Fibroblast of the aortic adventitia (primary cell): ENCODE data around the gene HOXA5. TPM values are rescaled to one million over a fixed set of nuclear protein-coding genes. Genes with fewer than 3 reads are reported as not detected.

Experiments
- DNase-seq: peaks from one replicate; pipeline ENCODE4 v3.0.0-alpha.2; 2010; ENCODE audit warnings: low read depth
- H3K4me3 ChIP-seq: 2 replicates; pipeline ENCODE4 v1.5.1; 2011; ENCODE audit warnings: low read depth, mild to moderate bottlenecking, control low read depth, low read length, moderate library complexity
- small RNA-seq: library from RNA; depleted of rRNA; stranded (forward); fragments of <200 nt; gene quantifications from one replicate; pipeline ENCODE3, GENCODE V24; 2012
- total RNA-seq: library from RNA; depleted of rRNA; stranded (reverse); fragments of >200 nt; gene quantifications from 2 replicates; pipeline ENCODE4 v1.2.3, GENCODE V29; 2012; ENCODE audit warnings: low replicate concordance
- TF ChIP-seq, protein P1 (sequence below): IDR thresholded peaks from 2 replicates; pipeline ENCODE4 v1.5.1; 2011; ENCODE audit warnings: mild to moderate bottlenecking, low read length, control low read depth, inconsistent platforms; ENCODE audit not compliant: insufficient read depth

HOXA5 gene
- total RNA-seq, 1 donor = 0.72 TPM

DNA sequence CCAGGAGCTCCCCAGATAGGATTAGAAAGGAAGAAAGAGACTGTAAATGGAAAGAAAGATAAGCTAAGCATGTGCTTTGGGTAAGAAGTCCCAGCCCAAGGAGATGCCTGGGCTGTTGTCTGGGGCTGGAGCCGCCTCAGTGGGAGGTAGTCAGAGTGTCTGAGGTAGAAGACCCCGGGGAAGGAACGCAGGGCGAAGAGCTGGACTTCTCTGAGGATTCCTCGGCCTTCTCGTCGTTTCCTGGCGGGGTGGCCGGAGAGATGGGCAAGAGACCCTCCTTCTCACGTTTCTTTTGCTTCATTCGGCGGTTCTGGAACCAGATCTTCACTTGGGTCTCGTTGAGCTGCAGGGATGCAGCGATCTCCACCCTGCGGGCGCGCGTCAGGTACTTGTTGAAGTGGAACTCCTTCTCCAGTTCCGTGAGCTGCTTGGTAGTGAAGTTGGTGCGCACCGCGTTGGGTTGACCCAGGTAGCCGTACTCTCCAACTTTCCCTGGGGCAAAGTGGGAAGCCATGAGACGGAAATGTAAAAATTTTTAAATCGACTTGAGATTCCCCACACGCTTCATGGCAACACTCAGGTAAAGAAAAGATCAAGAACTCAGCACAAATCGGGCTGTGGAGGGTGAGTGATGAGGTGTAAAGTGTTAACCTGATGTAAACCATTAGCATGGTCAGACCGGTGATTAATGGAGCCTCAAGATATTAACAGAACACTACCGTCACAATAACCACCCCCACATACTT lies 49.0 kb downstream of the HOXA5 start:
- H3K4me3 ChIP-seq = no peak overlapping the region
- TF ChIP-seq, protein P1, sequence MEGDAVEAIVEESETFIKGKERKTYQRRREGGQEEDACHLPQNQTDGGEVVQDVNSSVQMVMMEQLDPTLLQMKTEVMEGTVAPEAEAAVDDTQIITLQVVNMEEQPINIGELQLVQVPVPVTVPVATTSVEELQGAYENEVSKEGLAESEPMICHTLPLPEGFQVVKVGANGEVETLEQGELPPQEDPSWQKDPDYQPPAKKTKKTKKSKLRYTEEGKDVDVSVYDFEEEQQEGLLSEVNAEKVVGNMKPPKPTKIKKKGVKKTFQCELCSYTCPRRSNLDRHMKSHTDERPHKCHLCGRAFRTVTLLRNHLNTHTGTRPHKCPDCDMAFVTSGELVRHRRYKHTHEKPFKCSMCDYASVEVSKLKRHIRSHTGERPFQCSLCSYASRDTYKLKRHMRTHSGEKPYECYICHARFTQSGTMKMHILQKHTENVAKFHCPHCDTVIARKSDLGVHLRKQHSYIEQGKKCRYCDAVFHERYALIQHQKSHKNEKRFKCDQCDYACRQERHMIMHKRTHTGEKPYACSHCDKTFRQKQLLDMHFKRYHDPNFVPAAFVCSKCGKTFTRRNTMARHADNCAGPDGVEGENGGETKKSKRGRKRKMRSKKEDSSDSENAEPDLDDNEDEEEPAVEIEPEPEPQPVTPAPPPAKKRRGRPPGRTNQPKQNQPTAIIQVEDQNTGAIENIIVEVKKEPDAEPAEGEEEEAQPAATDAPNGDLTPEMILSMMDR = no peak
- no peak for DNase-seq

DNA sequence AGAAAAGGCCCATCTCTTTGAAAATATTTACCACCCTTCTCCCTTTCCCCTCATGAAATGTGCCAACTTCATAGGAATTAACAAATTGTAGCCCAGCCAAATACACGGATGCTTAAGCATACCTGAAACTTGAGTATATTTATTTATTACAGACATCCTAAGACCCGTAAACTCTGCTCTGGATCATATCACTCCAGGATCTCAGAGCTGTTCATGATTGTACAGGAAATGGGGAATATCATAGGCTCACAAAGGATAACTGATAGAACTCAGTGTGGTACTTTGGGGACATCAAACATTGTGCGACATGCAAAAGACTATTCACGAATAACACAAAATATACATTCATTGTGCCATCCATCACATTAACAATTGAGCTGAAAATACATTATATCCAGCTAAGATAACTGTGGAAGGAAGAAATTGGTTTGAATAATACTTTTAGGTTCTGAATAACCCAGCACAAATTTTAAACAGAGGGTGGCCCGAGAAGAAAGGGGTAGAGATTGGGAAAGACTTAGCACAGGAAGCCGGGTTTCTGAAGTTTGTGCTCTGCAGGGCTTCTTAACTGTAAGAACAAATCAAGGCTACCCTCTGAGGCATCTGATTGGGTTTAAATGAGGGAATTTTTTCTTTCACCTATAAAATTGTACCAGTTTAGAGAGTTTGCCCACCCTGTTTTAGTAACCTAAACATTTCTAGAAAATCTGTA lies 50.1 kb downstream of the HOXA5 start:
- TF ChIP-seq, protein P1 = no peak
- H3K4me3 ChIP-seq = no peak overlapping the region
- no peak for DNase-seq

DNA sequence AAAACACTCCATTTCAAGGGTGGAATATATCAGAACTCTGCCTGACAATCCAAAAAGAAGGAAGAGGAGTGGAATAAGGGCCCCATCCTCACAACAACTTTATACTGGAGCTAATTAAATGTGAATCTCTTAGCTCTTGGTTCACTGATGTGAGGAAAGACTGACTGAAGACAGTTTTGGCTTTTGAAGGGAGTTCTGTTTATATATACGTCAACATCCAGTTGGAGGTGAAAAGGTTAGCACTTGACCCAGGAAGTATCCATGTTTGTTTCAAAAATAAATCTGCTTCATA lies 50.7 kb downstream of the HOXA5 start:
- TF ChIP-seq, protein P1 = no peak
- H3K4me3 ChIP-seq = no peak overlapping the region
- no peak for DNase-seq

DNA sequence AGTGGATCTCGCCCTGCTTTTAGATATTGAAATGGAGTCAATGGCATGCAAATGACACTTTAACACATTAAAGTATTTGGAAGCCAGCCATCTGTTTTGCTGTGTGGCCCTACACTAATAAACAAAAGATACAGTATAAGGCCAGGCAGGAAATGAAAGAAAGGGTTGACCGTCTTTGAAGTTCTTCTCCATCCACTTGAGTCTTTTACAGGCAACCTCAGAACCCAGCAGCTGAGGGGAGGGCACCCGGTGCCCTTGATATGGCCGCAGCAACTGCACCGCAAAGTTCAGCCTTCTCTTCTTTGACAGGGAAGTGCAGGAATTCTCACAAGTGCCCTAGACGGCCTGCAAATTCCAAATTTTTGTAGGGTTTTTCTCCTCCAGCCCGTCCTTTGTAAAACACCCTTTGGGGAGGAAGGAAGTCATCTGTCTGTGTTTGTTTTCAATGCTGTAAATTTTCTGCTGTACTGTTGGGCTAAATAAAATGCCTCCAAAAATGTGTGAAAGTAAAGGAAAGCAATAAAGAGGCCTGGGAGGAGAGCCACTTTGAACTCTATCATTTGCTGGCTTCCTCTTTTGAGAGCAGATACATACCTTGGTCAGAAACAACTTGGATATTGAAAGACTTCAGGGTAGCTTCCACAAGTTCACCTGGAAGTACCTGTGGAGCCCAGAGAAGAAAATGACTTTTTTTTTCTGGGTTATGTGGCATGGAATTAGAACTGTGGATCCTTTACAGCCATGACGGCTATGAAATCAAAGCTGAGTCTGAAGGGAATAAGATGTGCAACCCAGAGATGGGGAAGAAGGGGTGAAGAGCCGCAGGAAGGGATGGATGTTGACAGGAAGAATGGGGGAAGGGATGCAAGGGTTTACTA lies 51.3 kb downstream of the HOXA5 start:
- DNase-seq = no peak
- TF ChIP-seq, protein P1 = no peak
- no peak overlapping the region for H3K4me3 ChIP-seq

DNA sequence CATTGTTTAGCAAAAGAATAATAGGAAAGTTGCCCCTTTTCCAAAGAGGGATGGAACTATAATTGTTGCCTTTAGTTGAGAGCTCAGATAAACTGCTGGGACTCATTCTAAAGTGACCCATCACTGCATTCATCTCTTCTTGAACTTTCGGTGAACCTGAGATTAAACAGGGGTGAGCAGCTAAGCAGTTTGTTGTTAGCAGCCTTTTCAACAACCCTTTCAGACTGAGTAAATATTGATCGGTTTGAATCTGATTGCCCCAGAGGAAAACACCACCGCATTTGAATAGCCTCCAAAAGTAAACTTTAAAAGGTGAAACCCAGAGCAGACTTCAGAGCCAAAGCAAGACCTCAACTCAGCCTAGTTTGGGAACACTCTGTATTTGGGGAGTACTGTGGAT lies 52.4 kb downstream of the HOXA5 start:
- DNase-seq = no peak
- H3K4me3 ChIP-seq = no peak overlapping the region
- TF ChIP-seq, protein P1 = no peak

Small RNA genes within 50 kb of the gene (small RNA-seq; reads per million reads assigned to genes)
- not detected for gene AC004080.5
- gene RF01977 = not detected
- gene RF02140 = not detected
- not detected for gene RF02141

Other genes with a start within 250 kb of the HOXA5 start
- 0.72 TPM in 1 of 2 replicates, not detected in the other for gene HOXA1, start 47.7 kb downstream of the HOXA5 start, total RNA-seq
- 0.16 and 3.6 TPM in 2 replicates for gene HOXA2, start 41.0 kb downstream of the HOXA5 start, total RNA-seq
- 0.57 and 0.99 TPM in 2 replicates for gene HOXA4, start 12.9 kb downstream of the HOXA5 start, total RNA-seq
- gene HOXA6, start 4.1 kb upstream of the HOXA5 start, total RNA-seq = not detected in 2 replicates
- 1.2 and 3.5 TPM in 2 replicates for gene HOXA3, start 8.9 kb upstream of the HOXA5 start, total RNA-seq
- not detected in 2 replicates for gene HOXA7, start 13.0 kb upstream of the HOXA5 start, total RNA-seq
- not detected in 2 replicates for gene HOXA9, start 21.9 kb upstream of the HOXA5 start, total RNA-seq
- 0.08 TPM in 1 of 2 replicates, not detected in the other for gene HOXA10, start 30.6 kb upstream of the HOXA5 start, total RNA-seq
- not detected in 2 replicates for gene HOXA11, start 41.6 kb upstream of the HOXA5 start, total RNA-seq
- gene HOXA13, start 56.4 kb upstream of the HOXA5 start, total RNA-seq = not detected in 2 replicates
- not detected in 2 replicates for gene EVX1, start 99.1 kb upstream of the HOXA5 start, total RNA-seq